Tibial nerve (tissue), 4 donors: ENCODE results near the gene SREBF2. TPM values are rescaled to one million over a fixed set of nuclear protein-coding genes. Genes with fewer than 3 reads are reported as not detected.

Experiments used
- DNase-seq, 2 donors: peaks; one replicate each; pipeline ENCODE4 v3.0.0-alpha.2; 2019; ENCODE audit warnings: low spot score in 2 of 2
- H3K27ac ChIP-seq, 4 donors: fragments of 200-600 bp; sonication (generic) in 3 of 4; one replicate each; pipeline ENCODE4 v1.5.1; 2017 to 2019; ENCODE audit warnings: mild to moderate bottlenecking in 1 of 4
- H3K27me3 ChIP-seq, 2 donors: fragments of 200-600 bp; sonication (generic) in 1 of 2; one replicate each; pipeline versions ENCODE4 v1.5.1 to v1.6.0; 2017 to 2019
- H3K36me3 ChIP-seq, 3 donors: fragments of 200-600 bp; sonication (generic); one replicate each; pipeline ENCODE4 v1.5.1; 2018 to 2019
- H3K4me1 ChIP-seq, 4 donors: fragments of 200-600 bp; sonication (generic) in 3 of 4; one replicate each; pipeline ENCODE4 v1.5.1; 2017 to 2019
- H3K4me3 ChIP-seq, 4 donors: fragments of 200-600 bp; sonication (generic) in 3 of 4; one replicate each; pipeline ENCODE4 v1.5.1; 2017 to 2019; ENCODE audit warnings: mild to moderate bottlenecking in 1 of 4, moderate library complexity in 1 of 4
- H3K9me3 ChIP-seq, 4 donors: fragments of 200-600 bp; sonication (generic) in 3 of 4; one replicate each; pipeline ENCODE4 v1.5.1; 2017 to 2019
- EP300 ChIP-seq, 2 donors: sonication (generic); formaldehyde crosslinking; IDR thresholded peaks; one replicate each; pipeline ENCODE4 v1.6.1; 2017; ENCODE audit warnings: antibody characterized with exemption in 2 of 2, mild to moderate bottlenecking in 1 of 2
- POLR2A ChIP-seq, 2 donors: fragments of 450-650 bp; IDR thresholded peaks; one replicate each; pipeline ENCODE4 v1.6.1; 2017; ENCODE audit warnings: antibody characterized with exemption in 2 of 2, mild to moderate bottlenecking in 2 of 2, moderate library complexity in 2 of 2
- WGBS, 2 donors: methylation state at CpG; one replicate each; pipeline ENCODE4 v1.1.5; 2018; 5-methylcytosine and 5-hydroxymethylcytosine counted together
- total RNA-seq, 4 donors: library from RNA; depleted of rRNA; stranded (reverse); fragments of >200 nt; gene quantifications; one replicate each; pipeline ENCODE4 v1.1.0, GENCODE V29; 2016
- TF ChIP-seq, protein P1 (sequence below), 5 experiments: fragments of 200-600 bp in 3 of 5; fragments of 450-650 bp in 2 of 5; sonication (generic) in 3 of 5; IDR thresholded peaks; one replicate each; pipeline ENCODE4 v1.5.1; 2016 to 2019; ENCODE audit warnings: antibody characterized with exemption in 5 of 5, mild to moderate bottlenecking in 3 of 5, moderate library complexity in 2 of 5

The SREBF2 gene
- total RNA-seq, 4 donors from 2014 or later = 73.5 to 157 (median 129) TPM

GRCh38 chr22:41899110-41899509 is 66.2 kb downstream of the SREBF2 start:
- no peak for DNase-seq
- WGBS, 2 donors = 78 to 90% methylated on average over 5 of the region's 5 CpGs
- Histone ChIP-seq H3K4me3 (no peak overlapping the region), H3K27ac (no peak overlapping the region), H3K36me3 (peaks cover 9 to 100% (median 15%) of the 10 kb centered on the region in 3 donors), H3K4me1 (peaks cover 0 to 8% (median 0%) of the 10 kb centered on the region in 4 donors), H3K27me3 (no peaks in the 10 kb centered on the region), H3K9me3 (no peaks in the 10 kb centered on the region)
- TF ChIP-seq, protein P1, sequence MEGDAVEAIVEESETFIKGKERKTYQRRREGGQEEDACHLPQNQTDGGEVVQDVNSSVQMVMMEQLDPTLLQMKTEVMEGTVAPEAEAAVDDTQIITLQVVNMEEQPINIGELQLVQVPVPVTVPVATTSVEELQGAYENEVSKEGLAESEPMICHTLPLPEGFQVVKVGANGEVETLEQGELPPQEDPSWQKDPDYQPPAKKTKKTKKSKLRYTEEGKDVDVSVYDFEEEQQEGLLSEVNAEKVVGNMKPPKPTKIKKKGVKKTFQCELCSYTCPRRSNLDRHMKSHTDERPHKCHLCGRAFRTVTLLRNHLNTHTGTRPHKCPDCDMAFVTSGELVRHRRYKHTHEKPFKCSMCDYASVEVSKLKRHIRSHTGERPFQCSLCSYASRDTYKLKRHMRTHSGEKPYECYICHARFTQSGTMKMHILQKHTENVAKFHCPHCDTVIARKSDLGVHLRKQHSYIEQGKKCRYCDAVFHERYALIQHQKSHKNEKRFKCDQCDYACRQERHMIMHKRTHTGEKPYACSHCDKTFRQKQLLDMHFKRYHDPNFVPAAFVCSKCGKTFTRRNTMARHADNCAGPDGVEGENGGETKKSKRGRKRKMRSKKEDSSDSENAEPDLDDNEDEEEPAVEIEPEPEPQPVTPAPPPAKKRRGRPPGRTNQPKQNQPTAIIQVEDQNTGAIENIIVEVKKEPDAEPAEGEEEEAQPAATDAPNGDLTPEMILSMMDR (IDR thresholded peaks at IDR 0.05) = no peak
- TF ChIP-seq POLR2A (IDR thresholded peaks at IDR 0.05) (no peak), EP300 (IDR thresholded peaks at IDR 0.05) (no peak)

- DNase-seq = no peak
- Histone ChIP-seq H3K9me3 (no peaks in the 10 kb centered on the region), H3K36me3 (peaks cover 7 to 100% (median 17%) of the 10 kb centered on the region in 3 donors), H3K27me3 (no peaks in the 10 kb centered on the region), H3K27ac (no peak overlapping the region), H3K4me3 (no peak overlapping the region), H3K4me1 (peaks cover 0 to 8% (median 0%) of the 10 kb centered on the region in 4 donors)
- 72 to 78% methylated on average over 11 to 13 of the region's 13 CpGs for WGBS, 2 donors
- TF ChIP-seq, protein P1 (IDR thresholded peaks at IDR 0.05) = no peak
- no peak for TF ChIP-seq POLR2A (IDR thresholded peaks at IDR 0.05)
- TF ChIP-seq EP300 (IDR thresholded peaks at IDR 0.05) = no peak
These were observed 67.2 kb downstream of the SREBF2 start for GRCh38 chr22:41899992-41900651.

GRCh38 chr22:41900652-41901312 is 67.9 kb downstream of the SREBF2 start:
- no peaks in the 10 kb centered on the region for H3K9me3 ChIP-seq
- H3K4me1 ChIP-seq = peaks cover 0 to 8% (median 0%) of the 10 kb centered on the region in 4 donors
- DNase-seq = no peak
- H3K27ac ChIP-seq = no peak overlapping the region
- H3K36me3 ChIP-seq = peaks cover 7 to 100% (median 20%) of the 10 kb centered on the region in 3 donors
- H3K4me3 ChIP-seq = no peak overlapping the region
- WGBS, 2 donors = 85 to 95% methylated on average over 4 to 8 of the region's 8 CpGs
- TF ChIP-seq EP300 (IDR thresholded peaks at IDR 0.05) = no peak
- TF ChIP-seq, protein P1 (IDR thresholded peaks at IDR 0.05) = no peak
- TF ChIP-seq POLR2A (IDR thresholded peaks at IDR 0.05) = no peak
- no peaks in the 10 kb centered on the region for H3K27me3 ChIP-seq

- no peak overlapping the region for H3K27ac ChIP-seq
- TF ChIP-seq, protein P1 (IDR thresholded peaks at IDR 0.05) = no peak
- TF ChIP-seq EP300 (IDR thresholded peaks at IDR 0.05) = no peak
- no peak for TF ChIP-seq POLR2A (IDR thresholded peaks at IDR 0.05)
- H3K9me3 ChIP-seq = no peaks in the 10 kb centered on the region
- H3K36me3 ChIP-seq = peaks cover 7 to 100% (median 20%) of the 10 kb centered on the region in 3 donors
- H3K4me3 ChIP-seq = no peak overlapping the region
- no peaks in the 10 kb centered on the region for H3K27me3 ChIP-seq
- WGBS, 2 donors = 90 to 93% methylated on average over 7 of the region's 7 CpGs
- H3K4me1 ChIP-seq = peaks cover 0 to 8% (median 0%) of the 10 kb centered on the region in 4 donors
- no peak for DNase-seq
These were observed 69.1 kb downstream of the SREBF2 start for GRCh38 chr22:41902016-41902415.

- Histone ChIP-seq H3K4me1 (peaks cover 0 to 8% (median 0%) of the 10 kb centered on the region in 4 donors), H3K36me3 (peaks cover 7 to 100% (median 20%) of the 10 kb centered on the region in 3 donors), H3K4me3 (no peak overlapping the region), H3K27ac (no peak overlapping the region), H3K9me3 (no peaks in the 10 kb centered on the region), H3K27me3 (no peaks in the 10 kb centered on the region)
- WGBS, 2 donors = 92 to 95% methylated on average over 10 to 13 of the region's 15 CpGs
- DNase-seq = no peak
- TF ChIP-seq EP300 (IDR thresholded peaks at IDR 0.05) = no peak
These were observed 70.1 kb downstream of the SREBF2 start for GRCh38 chr22:41902932-41903421.
